ENCODE data around the gene MTIF2. TPM values are rescaled to one million over a fixed set of nuclear protein-coding genes. Genes with fewer than 3 reads are reported as not detected.
"Not testable (repeated sequence)": the region's sequence is repeated elsewhere in the genome, so short reads cannot be mapped to it uniquely, and the experiment has no call there.

MTIF2 gene
- total RNA-seq, 1 donor from 2014 or later, result 22.9 TPM

DNA sequence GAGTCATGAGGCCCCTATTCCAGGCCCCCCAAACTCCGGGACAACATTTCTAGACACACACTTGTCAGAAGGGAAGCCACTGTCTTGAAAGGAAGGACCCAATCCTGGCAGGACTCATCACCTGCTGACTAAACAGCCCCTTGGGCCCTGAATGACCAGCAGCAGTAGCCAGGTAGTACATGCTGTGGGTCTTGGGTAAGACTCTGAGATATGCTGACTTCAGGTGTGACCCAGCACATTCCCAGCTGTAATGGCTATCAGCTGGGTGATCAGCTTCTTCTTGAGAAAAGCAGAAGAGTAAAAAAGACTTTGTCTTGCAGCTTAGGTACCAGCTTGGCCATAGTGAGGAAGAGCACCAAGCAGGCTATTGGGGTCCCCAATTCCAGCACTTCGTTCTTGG lies 72.5 kb downstream of the MTIF2 start:
- H3K4me3 Mint-ChIP-seq (ENCODE audit: unreplicated experiment), result no peak overlapping the region
- H3K36me3 Mint-ChIP-seq (ENCODE audit: low read depth, unreplicated experiment), result peaks cover 31% of the 10 kb centered on the region
- H3K4me1 Mint-ChIP-seq (ENCODE audit: unreplicated experiment), result no peaks in the 10 kb centered on the region
- no peaks in the 10 kb centered on the region for H3K27me3 Mint-ChIP-seq (ENCODE audit: unreplicated experiment)
- DNase-seq (ENCODE audit: low spot score), result no peak
- no peaks in the 10 kb centered on the region for H3K9me3 Mint-ChIP-seq (ENCODE audit: unreplicated experiment)
- TF ChIP-seq, protein P1, sequence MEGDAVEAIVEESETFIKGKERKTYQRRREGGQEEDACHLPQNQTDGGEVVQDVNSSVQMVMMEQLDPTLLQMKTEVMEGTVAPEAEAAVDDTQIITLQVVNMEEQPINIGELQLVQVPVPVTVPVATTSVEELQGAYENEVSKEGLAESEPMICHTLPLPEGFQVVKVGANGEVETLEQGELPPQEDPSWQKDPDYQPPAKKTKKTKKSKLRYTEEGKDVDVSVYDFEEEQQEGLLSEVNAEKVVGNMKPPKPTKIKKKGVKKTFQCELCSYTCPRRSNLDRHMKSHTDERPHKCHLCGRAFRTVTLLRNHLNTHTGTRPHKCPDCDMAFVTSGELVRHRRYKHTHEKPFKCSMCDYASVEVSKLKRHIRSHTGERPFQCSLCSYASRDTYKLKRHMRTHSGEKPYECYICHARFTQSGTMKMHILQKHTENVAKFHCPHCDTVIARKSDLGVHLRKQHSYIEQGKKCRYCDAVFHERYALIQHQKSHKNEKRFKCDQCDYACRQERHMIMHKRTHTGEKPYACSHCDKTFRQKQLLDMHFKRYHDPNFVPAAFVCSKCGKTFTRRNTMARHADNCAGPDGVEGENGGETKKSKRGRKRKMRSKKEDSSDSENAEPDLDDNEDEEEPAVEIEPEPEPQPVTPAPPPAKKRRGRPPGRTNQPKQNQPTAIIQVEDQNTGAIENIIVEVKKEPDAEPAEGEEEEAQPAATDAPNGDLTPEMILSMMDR (IDR thresholded peaks at IDR 0.05; ENCODE audit: unreplicated experiment), result no peak
- H3K27ac Mint-ChIP-seq (ENCODE audit: unreplicated experiment), result no peak overlapping the region

DNA sequence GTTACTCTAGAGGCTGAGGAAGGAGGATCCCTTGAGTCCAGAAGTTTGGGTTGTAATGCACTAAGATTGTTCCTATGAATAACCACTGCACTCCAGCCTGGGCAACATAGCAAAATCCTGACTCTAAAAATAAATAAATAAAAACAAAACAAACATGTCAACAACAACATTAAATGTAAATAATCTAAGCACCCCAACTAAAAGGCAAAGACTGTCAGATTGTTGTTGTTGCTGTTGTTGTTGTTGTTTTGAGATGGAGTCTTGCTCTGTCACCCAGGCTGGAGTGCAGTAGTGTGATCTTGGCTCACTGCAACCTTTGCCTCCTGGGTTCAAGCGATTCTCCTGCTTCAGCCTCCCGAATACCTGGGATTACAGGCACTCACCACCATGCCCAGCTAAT lies 77.1 kb downstream of the MTIF2 start:
- peaks cover 14% of the 10 kb centered on the region for H3K36me3 Mint-ChIP-seq (ENCODE audit: low read depth, unreplicated experiment)
- not testable (repeated sequence) for H3K9me3 Mint-ChIP-seq (ENCODE audit: unreplicated experiment); H3K27ac Mint-ChIP-seq (ENCODE audit: unreplicated experiment); H3K4me1 Mint-ChIP-seq (ENCODE audit: unreplicated experiment); H3K4me3 Mint-ChIP-seq (ENCODE audit: unreplicated experiment); H3K27me3 Mint-ChIP-seq (ENCODE audit: unreplicated experiment); DNase-seq (ENCODE audit: low spot score)

DNA sequence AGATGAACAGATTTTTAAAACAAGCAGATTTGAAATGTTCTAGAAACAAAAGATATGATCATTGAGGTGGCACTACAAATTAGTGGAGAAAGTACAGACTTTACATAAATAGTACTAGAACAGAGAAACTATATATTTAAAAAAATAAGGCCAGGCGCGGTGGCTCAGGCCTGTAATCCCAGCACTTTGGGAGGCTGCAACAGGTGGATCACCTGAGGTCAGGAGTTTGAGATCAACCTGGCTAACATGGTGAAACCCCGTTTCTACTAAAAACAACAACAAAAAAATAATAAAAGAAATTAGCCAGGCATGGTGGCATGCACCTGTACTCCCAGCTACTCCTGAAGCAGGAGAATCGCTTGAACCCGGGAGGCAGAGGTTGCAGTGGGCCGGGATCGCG lies 82.2 kb downstream of the MTIF2 start:
- peaks cover 11% of the 10 kb centered on the region for H3K36me3 Mint-ChIP-seq (ENCODE audit: low read depth, unreplicated experiment)
- not testable (repeated sequence) for H3K9me3 Mint-ChIP-seq (ENCODE audit: unreplicated experiment); H3K4me3 Mint-ChIP-seq (ENCODE audit: unreplicated experiment); H3K27ac Mint-ChIP-seq (ENCODE audit: unreplicated experiment); H3K4me1 Mint-ChIP-seq (ENCODE audit: unreplicated experiment); H3K27me3 Mint-ChIP-seq (ENCODE audit: unreplicated experiment); DNase-seq (ENCODE audit: low spot score)

Other genes starting within 250 kb of the MTIF2 start
- 264 TPM for gene RTN4, start 218.8 kb downstream of the MTIF2 start, total RNA-seq (ENCODE audit: unreplicated experiment)
- 20.2 TPM for gene CLHC1, start 36.9 kb downstream of the MTIF2 start, total RNA-seq (ENCODE audit: unreplicated experiment)
- gene RPS27A, start 36.5 kb downstream of the MTIF2 start, total RNA-seq (ENCODE audit: unreplicated experiment), result 1,292 TPM
- 98.7 TPM for gene CCDC88A, start 150.6 kb upstream of the MTIF2 start, total RNA-seq (ENCODE audit: unreplicated experiment)